Skeletal muscle satellite cell (primary cell): ENCODE measurements around the gene ERN1.

Source experiments
- H3K27me3 ChIP-seq: 2 replicates; pipeline ENCODE4 v1.7.0; 2013; ENCODE audit warnings: low read length; ENCODE audit not compliant: control insufficient read depth, insufficient read depth
- H3K36me3 ChIP-seq: 2 replicates; pipeline ENCODE4 v1.7.0; 2013; ENCODE audit warnings: mild to moderate bottlenecking, control low read depth, low read length; ENCODE audit not compliant: insufficient read depth
- H3K4me1 ChIP-seq: 2 replicates; pipeline ENCODE4 v1.7.0; 2013; ENCODE audit warnings: low read length; ENCODE audit not compliant: control insufficient read depth, insufficient read depth
- H3K4me2 ChIP-seq: 2 replicates; pipeline ENCODE4 v1.7.0; 2013; ENCODE audit warnings: mild to moderate bottlenecking, low read length
- H3K4me3 ChIP-seq: 2 replicates; pipeline ENCODE4 v1.7.0; 2013; ENCODE audit warnings: low read length
- H3K9ac ChIP-seq: 2 replicates; pipeline ENCODE4 v1.7.0; 2013; ENCODE audit warnings: mild to moderate bottlenecking, low read depth, low read length, moderate library complexity
- H3K9me3 ChIP-seq: replicated peaks from 2 replicates; pipeline ENCODE4 v1.7.0; 2013; ENCODE audit warnings: mild to moderate bottlenecking, control low read depth, low read length

Gene ERN1

GRCh38 chr17:64099543-64099942, 30.4 kb downstream of the ERN1 start:
- no peak overlapping the region for H3K4me3 ChIP-seq
- H3K9me3 ChIP-seq: no peaks in the 10 kb centered on the region
- H3K36me3 ChIP-seq: no peaks in the 10 kb centered on the region
- H3K9ac ChIP-seq: no peak overlapping the region
- H3K4me1 ChIP-seq: peaks cover 26% of the 10 kb centered on the region
- H3K4me2 ChIP-seq: no peak overlapping the region
- no peaks in the 10 kb centered on the region for H3K27me3 ChIP-seq

DNA sequence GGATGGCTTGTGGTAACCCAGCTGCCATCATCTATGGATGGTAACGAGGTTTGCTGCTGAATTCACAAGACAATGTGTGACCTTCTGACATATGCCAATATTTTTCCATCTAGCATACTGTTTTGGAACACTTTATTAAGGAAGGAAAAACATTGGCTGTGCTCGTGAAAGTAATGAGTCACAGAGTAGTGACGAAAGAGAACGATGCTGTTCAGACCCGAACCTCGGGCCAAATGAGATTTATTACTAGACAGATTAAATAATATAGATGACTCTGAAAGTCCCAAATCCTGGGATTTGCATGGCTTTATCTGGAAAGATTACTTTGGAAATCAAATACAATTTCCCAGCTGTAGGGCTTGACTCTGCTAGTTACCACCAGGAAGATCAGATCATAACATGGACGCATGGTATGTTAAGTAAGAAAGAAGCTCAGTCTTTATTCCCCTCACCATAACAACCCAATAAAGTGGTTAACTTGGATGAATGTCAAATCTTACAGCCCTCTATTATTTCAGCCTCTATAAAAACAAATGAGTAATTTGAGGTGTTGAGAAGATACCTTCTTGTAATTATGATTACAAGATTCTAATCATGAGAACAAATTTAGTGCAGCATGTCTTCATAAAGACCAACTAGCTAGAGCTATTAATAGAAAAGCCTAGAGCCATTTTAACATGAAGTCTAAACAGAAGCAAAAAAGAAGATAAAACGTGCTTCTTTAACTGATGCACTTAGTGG, 32.6 kb downstream of the ERN1 start:
- Histone ChIP-seq H3K9me3 (no peaks in the 10 kb centered on the region), H3K36me3 (no peaks in the 10 kb centered on the region), H3K4me2 (peak overlapping the region; percentile 41), H3K4me1 (peaks cover 13% of the 10 kb centered on the region), H3K4me3 (no peak overlapping the region), H3K9ac (no peak overlapping the region), H3K27me3 (no peaks in the 10 kb centered on the region)

DNA sequence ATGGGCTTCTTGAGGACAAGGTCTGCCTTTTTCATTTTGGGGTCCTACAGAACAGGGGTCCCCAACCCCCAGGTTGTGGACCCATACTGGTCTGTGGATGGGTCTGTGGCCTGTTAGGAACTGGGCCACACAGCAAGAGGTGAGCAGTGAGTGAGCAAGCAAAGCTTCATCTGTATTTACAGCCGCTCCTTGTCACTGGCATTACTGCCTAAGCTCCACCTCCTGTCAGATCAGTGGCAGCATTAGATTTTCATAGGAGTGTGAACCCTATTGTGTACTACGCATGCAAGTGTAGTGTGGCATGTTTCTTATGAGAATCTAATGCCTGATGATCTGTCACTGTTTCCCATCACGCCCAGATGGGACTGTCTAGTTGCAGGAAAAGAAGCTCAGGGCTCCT, 33.9 kb downstream of the ERN1 start:
- Histone ChIP-seq H3K4me2 (no peak overlapping the region), H3K4me1 (peaks cover 16% of the 10 kb centered on the region), H3K9ac (no peak overlapping the region), H3K9me3 (no peaks in the 10 kb centered on the region), H3K4me3 (no peak overlapping the region), H3K27me3 (no peaks in the 10 kb centered on the region), H3K36me3 (no peaks in the 10 kb centered on the region)

- no peaks in the 10 kb centered on the region for H3K9me3 ChIP-seq
- no peak overlapping the region for H3K4me2 ChIP-seq
- no peak overlapping the region for H3K4me3 ChIP-seq
- no peak overlapping the region for H3K9ac ChIP-seq
- H3K4me1 ChIP-seq: peaks cover 16% of the 10 kb centered on the region
- no peaks in the 10 kb centered on the region for H3K36me3 ChIP-seq
- no peaks in the 10 kb centered on the region for H3K27me3 ChIP-seq
These were observed 34.6 kb downstream of the ERN1 start for GRCh38 chr17:64095144-64095882.

DNA sequence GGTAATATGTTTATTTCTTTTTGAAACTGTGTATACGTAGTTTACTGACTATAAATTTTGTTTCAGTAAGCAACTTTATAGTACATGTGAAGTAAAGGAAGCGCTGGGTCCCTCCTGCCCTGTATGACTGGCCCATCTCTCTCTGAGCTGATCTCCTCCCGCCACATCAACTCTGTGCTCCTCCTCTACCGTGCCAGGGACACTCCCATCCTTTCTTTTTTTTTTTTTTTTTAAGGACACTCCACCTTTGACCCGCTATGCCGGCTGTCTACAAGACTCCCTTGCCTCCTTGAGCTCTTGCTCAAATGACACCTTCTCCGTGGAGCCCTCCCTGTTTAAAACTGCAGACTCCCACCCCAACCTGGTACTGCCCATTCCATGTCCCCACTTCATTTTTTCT, 35.5 kb downstream of the ERN1 start:
- Histone ChIP-seq H3K4me1 (peaks cover 16% of the 10 kb centered on the region), H3K9me3 (no peaks in the 10 kb centered on the region), H3K4me2 (no peak overlapping the region), H3K36me3 (no peaks in the 10 kb centered on the region), H3K4me3 (no peak overlapping the region), H3K9ac (no peak overlapping the region), H3K27me3 (no peaks in the 10 kb centered on the region)

DNA sequence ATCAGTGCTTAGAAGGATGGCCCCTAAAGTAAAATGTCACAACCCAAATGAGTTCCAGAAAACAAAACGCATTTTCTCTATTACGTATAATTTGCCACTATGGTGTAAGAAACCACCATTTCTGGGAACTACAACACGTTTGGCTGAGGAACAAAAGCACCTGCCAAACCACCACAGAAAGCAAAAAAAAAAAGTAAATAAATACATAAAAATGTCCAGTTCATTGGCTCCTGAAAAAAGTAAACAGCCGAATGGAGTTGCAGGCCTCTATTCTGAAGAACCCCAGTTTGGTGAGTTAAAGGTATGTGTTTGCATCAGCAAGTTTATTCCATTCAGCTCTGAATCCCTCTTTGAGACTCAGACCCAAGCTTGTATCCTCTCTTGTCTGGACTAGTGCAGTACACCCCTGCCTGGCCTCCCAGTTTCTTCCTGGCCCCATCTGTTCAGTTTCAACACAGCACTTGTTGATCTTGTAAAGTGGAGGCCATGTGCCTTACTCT, 36.9 kb downstream of the ERN1 start:
- H3K4me3 ChIP-seq: no peak overlapping the region
- H3K9me3 ChIP-seq: no peaks in the 10 kb centered on the region
- H3K4me2 ChIP-seq: no peak overlapping the region
- H3K9ac ChIP-seq: no peak overlapping the region
- peaks cover 16% of the 10 kb centered on the region for H3K4me1 ChIP-seq
- H3K27me3 ChIP-seq: no peaks in the 10 kb centered on the region
- H3K36me3 ChIP-seq: no peaks in the 10 kb centered on the region

- Histone ChIP-seq H3K4me1 (peaks cover 11% of the 10 kb centered on the region), H3K36me3 (no peaks in the 10 kb centered on the region), H3K4me2 (no peak overlapping the region), H3K27me3 (no peaks in the 10 kb centered on the region), H3K9ac (no peak overlapping the region), H3K9me3 (no peaks in the 10 kb centered on the region), H3K4me3 (no peak overlapping the region)
These were observed 37.8 kb downstream of the ERN1 start for GRCh38 chr17:64092113-64092512.

GRCh38 chr17:64091571-64091970, 38.4 kb downstream of the ERN1 start:
- H3K4me1 ChIP-seq: peaks cover 5% of the 10 kb centered on the region
- H3K9me3 ChIP-seq: no peaks in the 10 kb centered on the region
- H3K9ac ChIP-seq: no peak overlapping the region
- no peaks in the 10 kb centered on the region for H3K36me3 ChIP-seq
- H3K4me3 ChIP-seq: no peak overlapping the region
- no peak overlapping the region for H3K4me2 ChIP-seq
- H3K27me3 ChIP-seq: no peaks in the 10 kb centered on the region

DNA sequence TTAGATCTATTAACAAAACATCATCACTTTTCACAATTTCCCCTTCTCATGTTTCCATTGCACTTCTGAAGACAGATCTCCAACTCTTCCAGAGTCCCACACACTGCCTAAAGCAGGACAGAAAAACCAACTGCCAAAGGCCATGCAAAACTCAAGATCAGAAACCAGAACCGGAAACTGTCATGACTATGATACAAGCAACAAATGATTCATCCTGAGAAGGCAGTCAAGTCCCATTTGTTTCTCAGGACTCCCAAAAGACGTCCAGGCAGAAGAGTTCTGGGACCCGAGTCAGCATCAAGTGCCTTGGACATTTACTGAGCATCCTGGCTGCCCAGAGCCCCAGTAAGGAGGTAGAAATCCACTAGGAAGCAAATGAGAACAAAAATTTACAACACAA, 38.8 kb downstream of the ERN1 start:
- no peaks in the 10 kb centered on the region for H3K27me3 ChIP-seq
- H3K4me3 ChIP-seq: no peak overlapping the region
- H3K4me1 ChIP-seq: peaks cover 3% of the 10 kb centered on the region
- H3K36me3 ChIP-seq: no peaks in the 10 kb centered on the region
- no peak overlapping the region for H3K4me2 ChIP-seq
- H3K9me3 ChIP-seq: no peaks in the 10 kb centered on the region
- H3K9ac ChIP-seq: no peak overlapping the region

- Histone ChIP-seq H3K4me3 (no peak overlapping the region), H3K4me2 (no peak overlapping the region), H3K4me1 (peaks cover 3% of the 10 kb centered on the region), H3K9me3 (no peaks in the 10 kb centered on the region), H3K9ac (no peak overlapping the region), H3K27me3 (no peaks in the 10 kb centered on the region), H3K36me3 (no peaks in the 10 kb centered on the region)
These were observed 39.8 kb downstream of the ERN1 start for GRCh38 chr17:64090144-64090543.

DNA sequence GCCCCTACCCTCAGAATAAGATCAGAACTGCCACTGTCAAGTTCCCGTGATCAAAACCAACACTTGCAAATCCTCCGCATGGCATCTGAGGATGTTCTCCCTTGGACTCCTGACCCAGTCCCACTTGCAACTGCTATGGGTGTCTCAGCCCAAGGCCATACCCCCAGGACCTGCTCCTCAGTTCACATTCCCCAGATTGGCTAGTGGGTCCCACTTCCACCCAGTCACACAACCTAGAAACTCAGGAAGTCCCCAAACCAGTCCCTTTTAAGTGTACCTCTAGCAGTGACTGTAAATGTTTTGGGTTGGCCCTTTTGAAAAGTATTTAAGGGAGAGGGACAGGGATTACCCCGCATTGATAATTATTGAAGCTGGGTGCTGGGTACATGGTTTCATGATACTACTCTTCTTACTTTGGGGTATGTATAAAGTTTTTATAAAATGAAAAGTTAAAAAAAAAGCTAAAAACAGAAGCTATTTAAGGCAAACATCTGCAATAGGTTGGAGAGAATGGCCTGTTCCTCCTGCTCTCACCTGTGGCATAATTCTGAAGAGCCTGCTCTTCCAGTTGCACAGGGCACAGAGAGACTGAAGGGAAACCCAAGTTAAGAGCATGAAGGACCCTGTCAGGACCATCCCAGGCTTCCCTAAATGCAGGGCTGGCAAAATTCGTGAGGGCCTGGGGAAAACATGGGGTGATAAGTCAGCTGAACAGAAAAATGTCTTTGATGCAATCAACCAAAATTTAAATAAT, 42.5 kb downstream of the ERN1 start:
- Histone ChIP-seq H3K9ac (no peak overlapping the region), H3K9me3 (no peaks in the 10 kb centered on the region), H3K4me2 (no peak overlapping the region), H3K36me3 (no peaks in the 10 kb centered on the region), H3K4me3 (no peak overlapping the region), H3K4me1 (peaks cover 26% of the 10 kb centered on the region), H3K27me3 (no peaks in the 10 kb centered on the region)
